GM21786 (cell line): ENCODE data around the gene PM20D1.
"Not testable (repeated sequence)": the region's sequence is repeated elsewhere in the genome, so short reads cannot be mapped to it uniquely, and the experiment has no call there.

Experiments
- ATAC-seq: cut with Tn5 transposase; IDR thresholded peaks from one replicate; pipeline ENCODE4 v1.9.1; 2021; ENCODE audit not compliant: unreplicated experiment

Gene PM20D1

DNA sequence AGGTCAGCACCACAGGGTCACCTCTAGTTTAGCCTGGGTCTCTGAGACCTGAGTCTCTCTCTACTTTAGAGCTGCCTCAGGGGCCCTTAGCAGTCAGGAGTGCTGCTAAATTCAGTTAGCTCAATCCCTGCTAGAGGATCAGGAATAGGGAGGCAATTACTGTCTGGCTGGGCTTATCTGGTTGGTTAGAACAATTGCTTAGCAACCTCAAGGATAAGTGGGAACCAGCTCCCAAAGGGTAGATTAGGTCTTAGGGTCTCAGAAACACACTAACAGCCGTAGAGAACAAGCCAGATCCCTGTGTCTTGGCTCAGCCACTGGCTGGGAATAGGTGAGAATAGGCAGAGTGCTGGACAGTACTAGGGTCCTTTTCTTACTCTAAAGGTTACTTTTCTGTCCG lies 7.7 kb downstream of the PM20D1 start:
- no peak for ATAC-seq

- ATAC-seq = no peak
Observed at GRCh38 chr1:205840146-205840923, 9.6 kb downstream of the PM20D1 start.

- no peak for ATAC-seq
Observed at GRCh38 chr1:205837382-205837970, 12.5 kb downstream of the PM20D1 start.

DNA sequence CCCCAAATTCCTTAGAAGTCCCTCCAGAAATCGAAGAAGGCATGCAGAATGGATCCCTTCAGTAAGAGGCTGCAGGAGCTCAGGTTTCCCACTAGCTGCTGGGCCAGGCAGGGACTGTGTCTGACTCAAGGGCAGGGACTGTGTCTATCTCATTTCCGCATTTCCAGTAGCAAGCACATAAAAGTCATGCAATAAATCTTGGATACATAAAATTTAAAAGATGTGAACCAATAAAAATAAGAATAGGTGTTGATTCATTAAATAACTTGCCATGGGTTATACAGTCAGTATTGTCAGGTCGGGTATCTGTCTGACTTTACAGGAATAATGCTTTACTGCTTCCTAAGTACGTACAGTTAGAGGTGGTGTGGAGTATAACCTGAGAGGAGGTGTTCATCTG lies 15.2 kb downstream of the PM20D1 start:
- no peak for ATAC-seq

DNA sequence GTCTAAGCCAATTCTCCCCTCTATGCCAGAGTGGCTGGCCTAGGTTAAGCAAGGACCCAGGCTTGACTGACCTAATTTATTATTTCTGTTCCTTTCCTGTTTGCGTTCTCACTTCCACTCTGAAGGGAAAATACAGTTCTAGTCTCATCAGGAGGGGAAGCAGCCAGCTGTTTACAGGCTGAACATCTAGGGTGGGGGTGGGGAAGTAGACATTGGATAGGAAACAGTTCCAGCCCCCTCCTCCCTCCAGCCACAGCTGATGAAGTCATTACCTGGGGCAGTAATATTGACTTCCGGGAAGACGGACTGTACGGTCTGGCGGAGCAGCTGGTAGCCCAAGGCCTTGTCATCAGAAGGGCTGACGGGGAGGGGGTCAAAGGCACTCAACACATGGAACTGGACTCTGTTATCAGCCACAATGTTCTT lies 17.6 kb downstream of the PM20D1 start:
- no peak for ATAC-seq

DNA sequence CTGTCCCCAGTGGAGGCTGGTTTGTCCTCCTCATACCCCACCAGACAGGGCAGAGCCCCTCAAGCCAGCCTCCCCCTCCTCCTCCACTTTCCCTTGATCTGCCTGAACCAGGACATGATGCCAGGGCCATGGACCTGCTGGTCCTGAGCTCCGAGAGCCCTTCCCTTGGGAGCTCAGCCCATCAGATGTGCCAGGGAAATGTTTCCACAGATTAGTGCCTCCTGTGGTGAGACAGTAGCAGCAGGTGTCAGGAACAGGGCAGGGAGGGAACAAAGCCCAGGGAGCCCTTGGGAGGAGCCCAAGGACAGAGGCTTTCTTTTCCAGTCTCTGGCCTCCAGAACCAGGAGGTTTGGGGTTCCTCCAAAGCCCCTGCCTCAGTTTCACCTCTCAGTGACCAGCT lies 22.3 kb downstream of the PM20D1 start:
- no peak for ATAC-seq

- no peak for ATAC-seq
Observed at GRCh38 chr1:205826995-205827394, 22.9 kb downstream of the PM20D1 start.

GRCh38 chr1:205826016-205826806 lies 23.7 kb downstream of the PM20D1 start:
- peak; percentile 60 for ATAC-seq

- no peak for ATAC-seq
Observed at GRCh38 chr1:205824180-205824579, 25.8 kb downstream of the PM20D1 start.

GRCh38 chr1:205823260-205823659 lies 26.7 kb downstream of the PM20D1 start:
- ATAC-seq = not testable (repeated sequence)

GRCh38 chr1:205822397-205822796 lies 27.5 kb downstream of the PM20D1 start:
- ATAC-seq = no peak

DNA sequence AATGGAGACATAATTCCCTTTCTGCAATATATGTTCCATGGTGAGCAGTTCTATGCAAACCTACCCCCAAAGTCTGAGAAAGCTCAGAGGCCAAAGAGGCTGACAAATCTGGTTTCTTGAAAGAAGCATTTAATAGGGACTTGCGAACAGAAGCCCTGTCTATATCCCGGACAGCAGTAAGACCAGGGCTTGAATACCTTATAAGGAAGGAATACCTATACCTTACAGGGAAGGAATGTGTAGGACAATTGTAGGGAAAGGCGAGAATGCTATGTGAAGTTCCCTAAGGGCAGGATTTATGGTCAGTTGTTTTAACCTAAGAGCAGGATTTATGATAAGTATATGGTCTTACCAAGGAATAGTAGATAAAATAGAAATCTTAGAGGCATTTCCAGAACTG lies 31.9 kb downstream of the PM20D1 start:
- no peak for ATAC-seq

- no peak for ATAC-seq
Observed at GRCh38 chr1:205817364-205817763, 32.6 kb downstream of the PM20D1 start.

- no peak for ATAC-seq
Observed at GRCh38 chr1:205813755-205814058, 36.2 kb downstream of the PM20D1 start.

DNA sequence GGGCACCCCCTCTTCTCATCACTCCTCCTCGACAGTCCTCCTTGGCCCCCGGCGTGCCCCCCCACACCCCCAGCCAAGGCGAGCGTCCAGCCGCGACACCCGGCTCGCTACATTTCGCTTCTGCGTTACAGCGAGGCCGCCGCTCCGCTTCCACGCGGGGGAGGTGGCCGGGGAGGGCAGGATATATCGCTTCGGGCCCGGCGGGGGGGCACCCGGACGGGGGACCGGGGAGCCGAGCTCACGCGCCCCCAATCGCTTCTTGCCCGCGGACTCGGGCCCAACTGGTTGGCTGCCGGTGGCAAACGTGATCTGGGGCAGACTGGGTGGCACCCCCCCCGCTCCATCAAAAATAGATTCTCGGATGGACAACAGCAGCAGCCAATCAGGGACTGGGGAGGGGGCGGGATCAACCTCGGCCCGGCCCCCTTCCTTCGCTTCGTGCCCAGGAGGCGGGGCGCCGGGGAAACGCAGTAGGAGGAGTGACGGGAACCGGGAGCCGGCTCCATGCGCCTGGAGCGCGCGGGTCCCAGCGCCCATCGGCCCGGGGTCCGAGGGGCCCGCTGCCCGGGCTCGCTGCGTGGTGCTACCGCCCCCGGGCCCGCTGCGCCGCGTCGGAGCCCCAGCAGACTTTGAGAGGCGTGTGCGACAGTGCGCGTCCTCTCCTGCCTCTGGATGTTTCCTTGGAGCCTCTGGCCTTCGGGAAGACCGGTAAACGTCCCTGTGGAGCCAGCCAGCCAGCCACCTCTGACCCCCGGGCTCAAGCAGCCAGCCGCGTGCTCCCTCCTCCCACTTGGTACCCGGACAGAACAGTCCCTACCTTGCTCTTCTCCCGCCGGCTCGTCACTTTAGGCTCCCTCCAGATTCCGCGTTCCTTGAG lies 36.8 kb downstream of the PM20D1 start, which contains the start of gene SLC41A1:
SLC41A1 (minus strand) TSS at position 321 of the 877 bp plus-strand sequence. CDS start 2,757 bp downstream, outside the sequence.
- ATAC-seq = peak; percentile 88

DNA sequence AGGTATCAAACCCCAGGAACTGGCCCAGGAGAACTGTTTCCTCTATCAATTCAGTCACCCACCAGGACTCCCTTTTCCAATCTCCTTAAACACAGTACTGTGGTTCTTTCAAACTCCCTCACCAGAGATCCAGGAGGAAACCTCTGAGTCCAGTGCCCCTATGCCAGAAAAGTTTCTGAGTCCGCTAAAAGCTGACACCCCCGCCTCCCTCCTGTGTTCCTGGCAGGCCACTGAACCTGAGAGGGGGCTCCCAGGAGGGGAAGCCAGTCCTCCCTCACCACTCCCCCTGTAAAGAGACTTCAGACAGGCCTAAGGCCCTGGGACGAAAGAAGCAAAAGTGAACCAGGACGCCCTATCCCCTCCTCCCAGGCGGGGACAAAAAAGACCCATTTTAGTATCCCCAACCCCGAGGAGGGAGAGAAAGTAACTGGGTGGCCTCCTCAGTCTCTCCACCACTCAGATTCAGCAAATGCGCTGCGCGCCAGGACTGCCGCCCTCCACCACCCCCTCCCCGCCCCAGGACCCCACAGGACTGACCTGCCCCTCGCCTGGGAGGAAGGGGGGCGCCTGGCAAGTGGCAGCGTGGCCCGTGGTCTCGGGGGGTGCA lies 37.6 kb downstream of the PM20D1 start:
- ATAC-seq = no peak

- ATAC-seq = no peak
Observed at GRCh38 chr1:205811660-205812059, 38.3 kb downstream of the PM20D1 start.

DNA sequence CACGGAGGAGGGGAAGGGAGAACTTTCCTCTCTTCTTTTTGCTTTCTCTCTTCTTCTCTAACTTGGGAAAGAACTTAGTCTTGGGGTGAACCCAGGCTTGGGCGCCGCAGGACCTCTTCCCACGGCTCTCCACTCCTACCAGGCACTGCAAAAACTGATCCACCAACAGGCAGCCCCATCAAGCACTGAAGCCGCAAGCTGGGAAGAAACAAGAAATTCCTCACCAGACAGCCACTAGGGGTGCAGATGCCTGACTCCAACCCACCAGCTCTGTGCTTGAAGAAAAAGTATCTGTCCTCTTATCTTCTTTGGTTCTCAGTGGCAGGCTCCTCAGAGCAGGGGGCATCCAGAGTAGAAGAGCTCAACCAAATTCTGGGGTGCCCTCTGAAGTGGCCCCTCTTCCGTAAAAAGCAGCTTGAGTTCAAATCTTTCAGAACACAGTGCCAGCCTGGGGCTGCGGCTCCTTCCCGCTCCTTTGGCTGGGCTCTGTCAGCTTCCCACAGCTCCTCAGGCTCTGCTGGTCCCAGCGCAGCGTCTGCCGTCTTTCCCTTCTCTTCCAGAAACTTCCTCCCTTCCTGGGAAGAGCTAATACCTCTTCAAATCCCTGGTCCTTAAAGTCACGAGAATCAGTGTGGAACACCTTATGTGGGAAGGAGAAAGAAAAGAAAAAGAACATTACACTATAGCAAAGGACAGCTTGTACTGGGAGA lies 39.3 kb downstream of the PM20D1 start:
- no peak for ATAC-seq

DNA sequence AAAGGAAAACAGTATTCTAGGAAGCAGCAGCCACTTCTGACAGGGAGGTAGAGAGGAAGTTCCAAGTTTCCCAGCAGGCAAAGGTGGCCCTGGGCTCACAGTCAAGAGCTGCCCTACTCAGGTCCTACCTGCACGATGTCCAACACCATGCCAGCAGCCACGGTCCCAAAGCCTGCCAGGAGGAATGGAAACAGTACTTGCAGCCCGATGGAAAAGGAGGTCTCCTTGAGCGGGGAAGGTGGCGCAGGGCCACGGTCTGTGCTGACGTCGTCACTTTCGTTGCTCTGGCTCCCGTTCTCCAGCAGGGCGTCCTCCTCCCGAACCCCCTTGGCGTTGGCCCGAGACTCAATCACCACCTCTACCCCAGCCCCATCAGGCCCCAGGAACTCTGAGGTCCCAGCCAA lies 40.0 kb downstream of the PM20D1 start:
- no peak for ATAC-seq

DNA sequence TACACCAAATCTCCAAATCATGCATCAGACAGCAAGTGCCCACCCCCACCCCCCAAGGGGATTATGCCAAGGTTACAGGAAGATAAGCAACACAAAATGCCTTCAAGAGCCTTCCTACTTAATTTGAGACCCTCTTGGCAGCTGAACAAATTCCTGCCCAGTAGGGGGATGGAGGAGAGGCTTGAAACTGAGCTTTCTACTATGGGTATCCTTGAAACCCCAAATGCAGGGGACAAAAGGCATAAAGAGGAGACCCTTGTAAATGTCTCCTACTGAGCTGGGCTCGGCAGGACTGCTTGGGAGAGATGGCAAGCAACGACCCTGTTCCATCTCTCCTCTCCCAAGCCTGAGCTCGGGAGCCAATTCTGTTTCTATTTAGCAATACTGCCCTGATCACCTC lies 40.5 kb downstream of the PM20D1 start:
- no peak for ATAC-seq
